Measurements from ENCODE around the gene B3GALT5.

The B3GALT5 gene

DNA sequence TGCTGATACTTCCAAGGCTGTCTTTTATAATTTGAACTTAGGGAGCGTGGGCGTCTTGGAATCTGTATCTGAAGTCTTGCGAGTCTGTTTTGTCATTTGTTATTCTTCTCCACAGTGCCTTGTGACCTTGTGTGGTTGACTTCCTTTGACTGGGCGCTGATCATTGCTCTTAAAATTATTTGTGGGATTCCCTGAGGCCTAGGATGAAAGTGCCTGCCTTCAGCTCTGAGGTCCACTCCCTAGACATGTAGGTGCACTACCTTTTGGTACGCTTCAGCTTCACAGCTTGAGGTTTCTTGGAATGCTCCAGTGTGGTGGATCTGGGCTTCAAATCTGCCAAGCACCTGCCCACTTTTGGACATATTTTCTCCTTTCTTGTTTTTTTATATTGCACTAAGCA, 82.0 kb downstream of the B3GALT5 start:
- no peak for FAIRE-seq
- no peak for DNase-seq (ENCODE audit: low spot score)

DNA sequence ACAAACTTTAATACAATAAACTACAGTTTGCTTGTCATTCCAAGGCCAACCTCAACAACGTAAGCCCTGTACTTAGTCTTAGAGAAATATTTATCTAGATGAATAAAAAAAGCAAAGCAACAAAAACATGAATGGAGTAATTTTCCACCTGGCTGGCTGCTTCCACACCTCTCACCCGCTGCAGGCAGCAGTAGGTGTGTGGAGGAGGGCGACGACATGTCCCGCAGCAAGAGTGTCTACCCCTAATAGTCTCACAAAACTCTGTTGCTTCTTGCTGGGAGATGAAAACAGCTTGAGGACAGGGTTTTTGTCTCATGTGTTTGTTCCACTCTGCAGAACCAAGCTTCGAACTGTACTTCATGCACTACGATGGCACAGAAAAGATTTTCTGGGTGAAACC, 83.5 kb downstream of the B3GALT5 start:
- no peak for FAIRE-seq
- no peak for DNase-seq (ENCODE audit: low spot score)

DNA sequence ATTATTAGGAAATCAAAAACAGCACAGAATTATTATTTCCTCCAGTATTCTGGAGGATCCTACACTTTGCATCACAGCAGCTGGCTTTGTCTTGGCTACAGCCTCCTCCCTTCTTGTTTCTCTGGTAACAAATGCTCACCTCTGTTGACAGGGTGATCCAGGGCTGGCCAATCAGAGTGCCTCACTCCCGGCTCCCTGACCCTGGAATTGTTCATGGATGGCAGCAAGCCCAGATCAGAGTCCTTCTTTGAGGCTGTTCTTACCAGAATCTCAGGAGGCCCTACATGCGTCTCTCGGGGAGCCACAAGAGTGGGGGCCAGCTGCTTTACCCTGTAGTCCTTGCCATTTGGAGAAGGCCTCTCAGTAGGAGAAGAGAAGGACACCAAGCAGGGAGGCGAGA, 83.9 kb downstream of the B3GALT5 start:
- FAIRE-seq (no peak), DNase-seq (ENCODE audit: low spot score) (no peak)

DNA sequence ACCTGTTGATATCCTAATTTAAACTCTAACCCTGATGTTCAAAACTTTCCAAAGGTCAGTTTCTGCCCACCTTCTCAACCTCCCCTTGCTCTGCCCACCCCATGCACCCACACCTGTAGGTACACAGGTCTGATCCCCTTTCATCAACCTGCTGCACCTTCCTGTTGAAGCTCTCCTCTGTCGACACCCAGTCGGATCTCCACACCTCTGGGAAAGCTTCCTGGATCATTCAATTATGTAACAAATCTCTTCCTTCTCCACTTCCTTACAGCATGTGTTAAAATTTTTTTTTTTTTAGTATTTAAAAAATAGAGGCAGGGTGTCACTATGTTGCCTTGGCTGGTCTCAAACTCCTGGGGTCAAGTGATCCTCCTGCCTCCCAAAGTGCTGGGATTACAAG, 87.6 kb downstream of the B3GALT5 start:
- FAIRE-seq (no peak), DNase-seq (ENCODE audit: low spot score) (no peak)

GRCh38 chr21:39703578-39703977, 90.8 kb downstream of the B3GALT5 start:
- no peak for FAIRE-seq
- no peak for DNase-seq (ENCODE audit: low spot score)

DNA sequence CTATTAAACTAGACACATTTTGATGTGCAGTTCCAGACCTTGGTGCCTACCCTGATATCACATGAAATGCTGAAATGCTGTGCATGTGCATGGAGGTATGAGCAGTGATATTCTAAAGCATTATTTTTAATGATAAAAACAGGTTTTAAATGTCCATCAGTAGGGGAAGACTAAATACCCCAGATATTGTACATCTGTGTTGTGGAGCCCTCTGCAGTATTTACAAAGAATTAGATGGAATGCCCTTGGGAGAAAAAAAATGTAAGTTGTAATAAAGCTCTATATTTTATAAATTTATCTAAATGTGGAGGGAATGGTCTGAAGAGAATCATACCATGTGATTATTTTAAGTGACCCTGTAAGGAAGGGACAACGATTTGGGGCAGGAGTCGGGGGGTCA, 93.1 kb downstream of the B3GALT5 start:
- FAIRE-seq: no peak
- no peak for DNase-seq (ENCODE audit: low spot score)

DNA sequence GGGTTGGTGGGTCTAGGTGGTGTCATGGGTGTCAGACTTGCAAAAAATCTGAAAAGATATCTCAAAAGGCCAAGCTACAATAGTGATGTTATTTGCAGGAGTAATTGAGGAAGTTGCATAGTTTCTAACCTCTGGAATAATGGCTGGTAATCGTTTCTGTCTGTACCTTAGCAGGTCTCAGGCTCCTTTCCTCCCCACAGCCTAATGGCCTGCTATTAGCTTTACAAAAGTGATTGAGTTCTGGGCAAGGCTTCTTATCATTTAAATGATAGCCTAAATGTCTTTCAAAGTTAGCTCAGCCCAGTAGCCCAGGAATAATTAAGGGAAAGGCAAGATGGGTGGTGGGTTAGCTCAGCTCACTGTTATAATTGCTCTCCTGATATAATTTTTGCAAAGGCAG, 94.6 kb downstream of the B3GALT5 start:
- no peak for DNase-seq (ENCODE audit: low spot score)
- FAIRE-seq: no peak

GRCh38 chr21:39710866-39711265, 98.1 kb downstream of the B3GALT5 start:
- DNase-seq (ENCODE audit: low spot score) (no peak), FAIRE-seq (no peak)

- DNase-seq (ENCODE audit: low spot score) (no peak), FAIRE-seq (no peak)
Measured at GRCh38 chr21:39712273-39712672, 99.5 kb downstream of the B3GALT5 start.

GRCh38 chr21:39712976-39713375, 100.2 kb downstream of the B3GALT5 start:
- DNase-seq (ENCODE audit: low spot score) (no peak), FAIRE-seq (no peak)

DNA sequence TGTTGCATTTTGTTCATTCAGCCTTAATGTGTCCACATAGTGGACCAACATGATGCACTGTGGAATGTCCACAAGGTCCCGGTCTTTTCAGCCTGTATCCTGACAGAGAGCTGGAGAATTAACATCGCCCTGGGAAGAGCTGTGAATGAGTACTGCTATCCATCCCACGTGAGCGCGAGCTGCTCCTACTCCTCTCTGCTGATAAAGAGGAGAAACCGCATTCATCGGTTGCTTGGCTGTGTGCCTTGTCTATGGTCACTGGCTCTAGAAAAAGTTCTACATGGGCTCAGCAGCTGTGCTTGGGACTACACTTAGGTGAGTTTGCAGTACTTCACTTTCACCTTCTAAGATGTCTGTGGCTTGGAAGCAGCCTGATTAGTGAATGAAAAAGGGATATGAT, 101.2 kb downstream of the B3GALT5 start:
- no peak for DNase-seq (ENCODE audit: low spot score)
- FAIRE-seq: no peak

DNA sequence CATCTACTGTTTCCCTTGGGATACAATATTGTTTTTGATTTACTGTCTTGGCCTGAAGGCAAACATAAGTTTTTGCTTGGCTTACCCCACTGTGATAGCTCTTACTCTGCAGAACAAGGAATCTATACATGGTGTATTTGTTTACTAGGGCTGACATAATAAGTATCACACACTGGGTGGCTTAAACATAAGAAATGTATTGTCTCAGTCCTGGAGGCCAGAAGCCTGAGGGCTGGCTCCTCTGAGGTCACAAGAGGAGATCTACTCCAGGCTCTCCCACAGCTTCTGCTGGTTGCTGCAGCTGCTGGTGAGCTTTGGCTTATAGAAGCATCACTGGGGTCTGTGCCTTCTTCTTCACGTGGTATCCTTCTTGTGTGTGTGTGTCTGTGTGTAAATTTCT, 101.6 kb downstream of the B3GALT5 start:
- no peak for DNase-seq (ENCODE audit: low spot score)

DNA sequence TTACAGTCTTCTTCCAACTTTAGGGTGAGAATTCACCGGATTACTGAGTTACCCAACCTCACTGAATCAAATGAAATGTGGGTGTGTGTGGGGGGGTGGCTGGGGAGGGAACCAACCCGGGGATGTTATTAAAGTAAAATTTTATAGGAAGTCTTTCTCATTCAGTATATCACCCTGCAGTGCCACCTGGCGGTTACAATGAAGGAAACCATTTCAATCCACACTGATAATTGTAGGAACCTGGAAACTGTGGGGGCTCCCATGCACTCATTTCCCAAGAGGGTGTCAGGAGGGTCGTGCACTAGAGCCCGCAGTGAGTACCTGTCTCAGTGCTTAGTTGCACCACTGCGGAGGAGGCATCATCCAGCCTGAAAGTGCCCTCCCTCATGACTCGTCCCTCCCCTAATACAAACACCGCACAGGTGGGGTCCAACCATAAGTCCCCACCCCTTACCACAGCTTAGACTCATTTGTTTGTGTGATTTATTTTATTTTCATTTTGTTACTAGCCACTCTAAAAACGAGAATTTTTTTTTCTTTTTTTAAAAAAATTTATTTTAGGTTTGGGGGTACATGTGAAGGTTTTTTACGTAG, 103.2 kb downstream of the B3GALT5 start:
- DNase-seq (ENCODE audit: low spot score) (peak; percentile 2), FAIRE-seq (no peak)

More for the DNA sequence above, 101.6 kb downstream of the B3GALT5 start:
- FAIRE-seq: no peak

- FAIRE-seq (no peak), DNase-seq (ENCODE audit: low spot score) (no peak)
Measured at GRCh38 chr21:39720126-39720778, 107.5 kb downstream of the B3GALT5 start.

DNA sequence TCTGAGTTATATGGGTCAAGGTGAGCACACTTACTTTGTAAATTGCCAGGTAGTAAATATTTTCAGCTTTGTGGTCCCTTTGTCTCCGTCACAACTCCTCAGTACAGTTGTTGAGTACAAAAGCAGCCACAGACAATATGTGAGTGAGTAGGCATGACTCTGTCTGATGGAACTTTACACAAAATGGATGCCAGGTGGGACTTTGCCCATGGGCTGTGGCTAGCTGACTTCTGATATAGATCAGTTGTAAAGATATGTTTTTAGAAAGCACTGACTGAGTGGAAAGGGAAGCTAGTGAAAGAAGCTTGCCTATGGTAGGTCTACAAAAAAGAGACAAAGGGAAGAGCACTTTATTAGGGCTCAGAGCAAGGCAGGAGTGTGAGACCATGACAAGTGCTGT, 109.1 kb downstream of the B3GALT5 start:
- DNase-seq (ENCODE audit: low spot score) (no peak), FAIRE-seq (no peak)
